ENCODE measurements around the gene ACVRL1. TPM values are rescaled to one million over a fixed set of nuclear protein-coding genes. Genes with fewer than 3 reads are reported as not detected.

The ACVRL1 gene
- total and polyA plus RNA-seq, 2 experiments from 2014 or later: 1.4 to 4.6 TPM

DNA sequence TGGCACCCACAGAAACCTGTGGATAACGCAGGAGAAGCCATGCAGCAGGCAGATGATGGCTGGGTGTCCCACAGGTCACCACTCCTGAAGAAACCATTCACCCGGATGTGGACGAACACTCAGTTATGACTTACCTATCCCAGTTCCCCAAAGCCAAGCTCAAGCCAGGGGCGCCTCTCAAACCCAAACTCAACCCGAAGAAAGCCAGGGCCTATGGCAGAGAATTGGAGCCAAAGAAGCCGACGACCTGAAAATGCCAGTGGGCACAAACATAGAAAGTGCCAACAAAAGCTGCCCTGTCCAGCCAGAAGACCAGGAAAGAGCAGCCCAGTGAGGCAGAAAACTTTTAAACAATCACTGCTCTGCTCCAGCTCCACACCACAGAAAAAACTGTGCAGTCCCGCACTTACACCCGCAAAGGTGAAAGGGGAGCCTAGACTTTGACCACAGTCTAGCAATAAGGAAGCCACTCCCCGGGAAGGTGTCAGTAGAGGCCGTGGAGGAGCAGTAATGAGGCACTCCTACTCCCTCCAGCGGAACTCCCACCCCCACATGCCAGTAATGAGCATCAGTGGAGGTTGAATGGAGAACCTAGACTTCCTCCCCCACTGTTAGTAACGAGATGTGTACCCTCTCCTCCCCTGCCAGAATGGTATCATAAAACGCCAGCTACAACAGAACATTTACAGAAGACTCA lies 6.0 kb upstream of the ACVRL1 start:
- Histone ChIP-seq H4K20me1 (ENCODE audit: insufficient read depth, poor library complexity, severe bottlenecking) (no peaks in the 10 kb centered on the region), H3K79me2 (no peaks in the 10 kb centered on the region), H3K27me3 (no peaks in the 10 kb centered on the region), H3K4me2 (no peak overlapping the region), H2AFZ (no peak overlapping the region), H3K9me3 (ENCODE audit: low read depth) (no peaks in the 10 kb centered on the region), H3K4me1 (ENCODE audit: insufficient read depth) (peaks cover 15% of the 10 kb centered on the region), H3K36me3 (replicated peaks; ENCODE audit: insufficient read depth, low read depth) (no peaks in the 10 kb centered on the region), H3K27ac (no peak overlapping the region), H3K4me3 (no peak overlapping the region), H3K9me2 (replicated peaks; ENCODE audit: insufficient read depth) (no peaks in the 10 kb centered on the region)
- TF ChIP-seq, protein P1, sequence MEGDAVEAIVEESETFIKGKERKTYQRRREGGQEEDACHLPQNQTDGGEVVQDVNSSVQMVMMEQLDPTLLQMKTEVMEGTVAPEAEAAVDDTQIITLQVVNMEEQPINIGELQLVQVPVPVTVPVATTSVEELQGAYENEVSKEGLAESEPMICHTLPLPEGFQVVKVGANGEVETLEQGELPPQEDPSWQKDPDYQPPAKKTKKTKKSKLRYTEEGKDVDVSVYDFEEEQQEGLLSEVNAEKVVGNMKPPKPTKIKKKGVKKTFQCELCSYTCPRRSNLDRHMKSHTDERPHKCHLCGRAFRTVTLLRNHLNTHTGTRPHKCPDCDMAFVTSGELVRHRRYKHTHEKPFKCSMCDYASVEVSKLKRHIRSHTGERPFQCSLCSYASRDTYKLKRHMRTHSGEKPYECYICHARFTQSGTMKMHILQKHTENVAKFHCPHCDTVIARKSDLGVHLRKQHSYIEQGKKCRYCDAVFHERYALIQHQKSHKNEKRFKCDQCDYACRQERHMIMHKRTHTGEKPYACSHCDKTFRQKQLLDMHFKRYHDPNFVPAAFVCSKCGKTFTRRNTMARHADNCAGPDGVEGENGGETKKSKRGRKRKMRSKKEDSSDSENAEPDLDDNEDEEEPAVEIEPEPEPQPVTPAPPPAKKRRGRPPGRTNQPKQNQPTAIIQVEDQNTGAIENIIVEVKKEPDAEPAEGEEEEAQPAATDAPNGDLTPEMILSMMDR (IDR thresholded peaks at IDR 0.05; ENCODE audit: poor library complexity): no peak
- TF ChIP-seq EZH2 (IDR thresholded peaks at IDR 0.05; ENCODE audit: borderline replicate concordance) (no peak), EZH2phosphoT487 (IDR thresholded peaks at IDR 0.05; ENCODE audit: low read depth, severe bottlenecking, unreplicated experiment) (no peak)
- 68% methylated on average over 14 of the region's 14 CpGs for WGBS (ENCODE audit: low lambda C conversion rate, missing lambda C conversion rate)
- peak; percentile 55 for DNase-seq (ENCODE audit: low spot score)

DNA sequence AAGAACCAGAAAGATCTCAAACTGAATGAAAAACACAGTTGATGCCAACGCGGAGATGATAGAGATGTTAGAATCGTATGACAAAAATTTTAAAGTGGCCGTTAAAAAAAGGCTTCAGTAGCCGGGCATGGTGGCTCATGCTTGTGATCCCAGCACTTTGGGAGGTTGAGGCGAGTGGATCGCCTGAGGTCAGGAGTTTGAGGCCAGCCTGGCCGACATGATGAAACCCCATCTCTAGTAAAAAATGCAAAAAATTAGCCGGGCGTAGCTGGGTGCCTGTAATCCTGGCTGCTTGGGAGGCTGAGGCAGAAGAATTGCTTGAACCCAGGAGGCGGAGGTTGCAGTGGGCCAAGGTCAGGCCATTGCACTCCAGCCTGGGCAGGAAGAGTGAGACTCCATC lies 5.4 kb upstream of the ACVRL1 start:
- H3K4me3 ChIP-seq: no peak overlapping the region
- peaks cover 16% of the 10 kb centered on the region for H3K4me1 ChIP-seq (ENCODE audit: insufficient read depth)
- H3K36me3 ChIP-seq (replicated peaks; ENCODE audit: insufficient read depth, low read depth): no peaks in the 10 kb centered on the region
- H3K79me2 ChIP-seq: no peaks in the 10 kb centered on the region
- no peak overlapping the region for H3K4me2 ChIP-seq
- DNase-seq (ENCODE audit: low spot score): no peak
- no peaks in the 10 kb centered on the region for H3K27me3 ChIP-seq
- H4K20me1 ChIP-seq (ENCODE audit: insufficient read depth, poor library complexity, severe bottlenecking): no peaks in the 10 kb centered on the region
- no peak overlapping the region for H3K27ac ChIP-seq
- no peak overlapping the region for H2AFZ ChIP-seq
- no peaks in the 10 kb centered on the region for H3K9me3 ChIP-seq (ENCODE audit: low read depth)
- WGBS (ENCODE audit: low lambda C conversion rate, missing lambda C conversion rate): 94% methylated on average over 11 of the region's 11 CpGs
- TF ChIP-seq, protein P1 (IDR thresholded peaks at IDR 0.05; ENCODE audit: poor library complexity): no peak
- TF ChIP-seq EZH2 (IDR thresholded peaks at IDR 0.05; ENCODE audit: borderline replicate concordance) (no peak), EZH2phosphoT487 (IDR thresholded peaks at IDR 0.05; ENCODE audit: low read depth, severe bottlenecking, unreplicated experiment) (no peak)
- H3K9me2 ChIP-seq (replicated peaks; ENCODE audit: insufficient read depth): no peaks in the 10 kb centered on the region

DNA sequence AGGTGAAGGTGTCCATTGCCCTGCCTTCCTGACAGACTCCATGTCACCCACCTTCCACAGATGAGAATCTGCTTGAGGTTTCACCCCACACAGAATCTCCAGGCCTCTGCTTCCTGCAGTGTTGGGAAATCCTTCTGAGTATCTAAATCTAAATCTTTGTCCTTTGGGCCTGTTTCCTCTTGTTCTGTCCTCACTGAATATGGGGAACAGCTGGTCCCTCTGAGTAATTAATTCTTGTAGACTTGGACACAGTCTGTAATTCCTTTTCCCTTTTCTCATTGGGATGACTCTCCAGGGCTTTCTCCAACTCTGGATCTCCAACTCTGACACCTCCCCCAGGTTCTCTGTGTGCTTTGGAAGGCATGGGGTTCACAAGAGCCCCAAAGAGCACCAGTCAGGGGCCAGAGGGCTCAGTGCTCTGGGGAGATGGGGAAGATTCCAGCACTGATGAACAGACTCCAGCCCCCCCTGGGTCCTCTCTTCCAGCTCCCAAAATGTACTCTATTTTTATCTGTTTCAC lies 2.3 kb upstream of the ACVRL1 start:
- Histone ChIP-seq H3K4me1 (ENCODE audit: insufficient read depth) (peaks cover 18% of the 10 kb centered on the region), H3K27me3 (no peaks in the 10 kb centered on the region), H3K27ac (peak overlapping the region; percentile 83), H2AFZ (peak overlapping the region; percentile 63), H4K20me1 (ENCODE audit: insufficient read depth, poor library complexity, severe bottlenecking) (no peaks in the 10 kb centered on the region), H3K36me3 (replicated peaks; ENCODE audit: insufficient read depth, low read depth) (no peaks in the 10 kb centered on the region), H3K9me2 (replicated peaks; ENCODE audit: insufficient read depth) (no peaks in the 10 kb centered on the region), H3K4me2 (peak overlapping the region; percentile 53), H3K9me3 (ENCODE audit: low read depth) (no peaks in the 10 kb centered on the region), H3K4me3 (no peak overlapping the region), H3K79me2 (no peaks in the 10 kb centered on the region)
- TF ChIP-seq, protein P1 (IDR thresholded peaks at IDR 0.05; ENCODE audit: poor library complexity): no peak
- TF ChIP-seq EZH2 (IDR thresholded peaks at IDR 0.05; ENCODE audit: borderline replicate concordance) (no peak), EZH2phosphoT487 (IDR thresholded peaks at IDR 0.05; ENCODE audit: low read depth, severe bottlenecking, unreplicated experiment) (no peak)
- no peak for DNase-seq (ENCODE audit: low spot score)
